ENCODE measurements around the gene TFG.

TFG gene

DNA sequence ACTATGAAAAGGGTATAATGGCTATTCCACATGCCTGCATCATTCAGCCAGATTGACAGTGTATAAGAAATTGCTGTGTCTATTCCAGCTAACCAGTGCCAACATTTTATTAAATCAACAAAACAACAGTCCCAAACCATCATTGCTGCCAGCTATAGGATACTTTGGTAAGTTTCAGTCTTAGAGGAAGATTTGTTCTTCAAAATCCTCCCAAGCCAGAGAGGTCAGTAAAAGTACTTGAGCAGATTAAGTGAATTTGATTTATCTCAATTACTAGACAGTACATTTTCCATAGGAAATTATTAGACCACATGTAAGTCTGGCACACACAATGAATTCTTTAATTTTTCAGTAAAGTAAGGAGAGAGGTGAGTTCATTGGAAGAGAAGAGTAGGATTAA lies 50.7 kb downstream of the TFG start:
- peaks cover 15% of the 10 kb centered on the region for H3K4me1 Mint-ChIP-seq
- ATAC-seq, result no peak
- H3K27me3 Mint-ChIP-seq, result no peaks in the 10 kb centered on the region
- no peak overlapping the region for H3K27ac Mint-ChIP-seq
- no peak overlapping the region for H3K4me3 Mint-ChIP-seq
- no peaks in the 10 kb centered on the region for H3K36me3 Mint-ChIP-seq
- H3K9me3 Mint-ChIP-seq, result no peaks in the 10 kb centered on the region

DNA sequence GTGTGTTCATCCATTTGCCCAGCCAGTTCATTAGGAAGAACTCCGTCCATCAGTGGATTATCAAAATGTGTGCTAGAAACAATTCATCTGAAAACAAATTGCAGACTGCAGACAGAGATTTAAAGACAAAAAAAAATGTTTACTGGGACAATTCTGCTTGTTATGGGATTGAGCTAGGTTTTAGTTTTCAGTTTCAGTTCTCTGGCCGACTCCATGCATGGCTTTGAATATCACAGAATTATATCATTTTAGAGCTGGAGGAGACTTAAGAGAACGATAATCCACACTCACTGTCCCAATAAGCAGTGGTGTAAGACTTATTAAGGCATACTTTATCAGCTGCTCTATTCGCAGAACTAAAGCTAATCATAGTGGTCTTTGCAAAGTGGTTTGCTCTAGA lies 51.1 kb downstream of the TFG start:
- no peaks in the 10 kb centered on the region for H3K36me3 Mint-ChIP-seq
- no peaks in the 10 kb centered on the region for H3K9me3 Mint-ChIP-seq
- peaks cover 15% of the 10 kb centered on the region for H3K4me1 Mint-ChIP-seq
- no peak overlapping the region for H3K4me3 Mint-ChIP-seq
- no peak for ATAC-seq
- no peaks in the 10 kb centered on the region for H3K27me3 Mint-ChIP-seq
- H3K27ac Mint-ChIP-seq, result no peak overlapping the region

DNA sequence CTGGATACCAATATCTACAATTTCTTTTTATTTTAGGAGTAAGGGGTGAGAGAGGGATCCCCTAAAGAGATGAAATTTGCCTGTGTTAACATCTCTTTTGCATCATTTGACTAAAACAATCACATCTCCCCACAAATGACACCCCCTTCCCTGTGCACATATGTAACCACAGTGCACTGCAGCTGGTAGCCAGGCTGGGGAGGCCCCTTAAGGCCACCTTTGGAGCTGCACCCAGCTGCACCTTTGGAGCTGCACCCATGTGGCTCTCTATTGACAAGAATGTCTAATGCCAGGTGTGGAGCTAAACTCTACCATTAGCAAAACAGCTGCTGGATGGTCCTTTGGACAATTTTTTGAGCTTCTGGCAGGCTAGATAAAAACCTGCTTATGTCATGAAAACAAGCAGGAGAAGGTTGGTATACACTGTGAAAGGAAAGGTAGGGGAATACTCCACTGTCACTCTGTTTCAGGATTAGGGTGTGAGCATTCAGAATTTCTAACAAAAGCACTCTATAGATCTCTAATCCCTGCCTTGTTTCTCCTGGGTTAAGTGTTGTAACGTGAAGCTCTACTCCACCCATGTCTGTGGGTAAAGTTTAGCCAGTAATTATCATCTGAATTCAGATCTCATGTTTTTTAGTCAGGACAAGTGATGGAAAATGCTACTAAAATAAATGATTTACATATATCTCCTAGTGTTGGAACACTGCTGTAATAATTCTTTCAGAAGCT lies 52.1 kb downstream of the TFG start:
- no peaks in the 10 kb centered on the region for H3K36me3 Mint-ChIP-seq
- no peaks in the 10 kb centered on the region for H3K9me3 Mint-ChIP-seq
- no peak overlapping the region for H3K27ac Mint-ChIP-seq
- H3K27me3 Mint-ChIP-seq, result no peaks in the 10 kb centered on the region
- peaks cover 15% of the 10 kb centered on the region for H3K4me1 Mint-ChIP-seq
- H3K4me3 Mint-ChIP-seq, result no peak overlapping the region
- ATAC-seq, result peak; percentile 68

DNA sequence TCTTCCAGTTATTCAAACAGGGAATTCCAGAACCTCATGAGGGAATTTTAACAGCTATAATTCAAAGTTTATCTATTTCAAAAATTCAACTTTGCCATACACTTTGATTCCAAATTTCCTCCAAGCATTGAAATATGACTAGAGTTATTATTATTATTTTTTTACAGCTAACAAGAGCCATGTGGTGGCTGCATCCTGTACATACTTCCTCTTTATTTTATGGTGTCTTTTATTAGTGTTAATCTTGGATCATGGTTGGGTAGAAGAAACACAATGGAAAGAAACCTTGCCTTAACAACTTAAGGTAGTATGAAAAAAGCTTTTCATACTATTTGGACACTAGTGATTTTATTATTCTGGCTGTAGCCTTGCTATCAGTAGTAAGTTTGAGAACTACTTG lies 52.7 kb downstream of the TFG start:
- Mint-ChIP-seq H3K36me3 (no peaks in the 10 kb centered on the region), H3K4me3 (no peak overlapping the region), H3K4me1 (peaks cover 15% of the 10 kb centered on the region), H3K9me3 (no peaks in the 10 kb centered on the region), H3K27me3 (no peaks in the 10 kb centered on the region), H3K27ac (no peak overlapping the region)
- ATAC-seq, result no peak

DNA sequence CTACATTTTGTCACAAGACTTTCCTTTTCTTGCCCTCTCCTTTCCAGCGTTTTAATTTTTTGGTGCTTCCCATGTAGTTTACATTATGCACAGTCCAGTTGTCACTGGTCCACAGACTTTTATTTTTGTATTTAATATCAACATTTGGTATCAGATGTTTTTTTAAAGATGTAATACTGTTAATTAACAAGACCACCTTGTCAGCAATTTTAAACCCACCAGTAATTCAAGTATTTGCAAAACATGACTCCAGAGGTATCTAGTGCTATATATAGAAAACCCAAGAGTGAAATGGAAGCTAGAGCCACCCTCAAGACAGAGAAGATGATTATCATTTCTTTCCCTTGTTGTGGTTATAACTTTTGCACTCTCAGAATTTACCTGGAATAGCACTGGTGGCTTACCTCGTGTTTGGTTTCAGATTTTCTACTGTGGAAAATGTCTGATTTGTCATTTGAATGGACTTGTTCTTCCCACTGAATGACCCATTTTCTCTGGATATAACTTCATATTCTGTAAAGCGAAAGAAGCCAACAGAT lies 56.2 kb downstream of the TFG start:
- ATAC-seq, result no peak
- H3K4me1 Mint-ChIP-seq, result peaks cover 9% of the 10 kb centered on the region
- no peaks in the 10 kb centered on the region for H3K36me3 Mint-ChIP-seq
- no peaks in the 10 kb centered on the region for H3K9me3 Mint-ChIP-seq
- H3K27me3 Mint-ChIP-seq, result no peaks in the 10 kb centered on the region
- no peak overlapping the region for H3K27ac Mint-ChIP-seq
- no peak overlapping the region for H3K4me3 Mint-ChIP-seq

DNA sequence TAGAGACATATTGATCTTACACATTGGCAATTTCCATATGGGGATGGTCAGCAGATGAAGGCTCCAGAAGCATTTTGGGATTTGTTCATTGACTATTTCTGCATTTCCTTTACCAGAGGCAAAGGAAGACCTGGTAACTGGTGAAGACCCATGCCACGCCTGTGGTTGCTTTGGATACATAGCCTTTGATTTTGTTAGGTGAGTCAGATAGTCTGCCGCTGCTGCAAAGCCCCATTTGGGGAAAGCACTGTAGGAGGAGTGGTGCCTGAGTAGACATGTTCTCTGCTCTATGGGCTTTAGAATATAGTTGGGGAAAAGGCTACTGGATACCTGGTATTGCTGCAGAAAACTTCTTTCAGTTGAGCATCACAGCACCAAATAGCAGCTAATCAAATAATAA lies 56.8 kb downstream of the TFG start:
- H3K4me1 Mint-ChIP-seq, result peaks cover 4% of the 10 kb centered on the region
- no peaks in the 10 kb centered on the region for H3K27me3 Mint-ChIP-seq
- ATAC-seq, result no peak
- H3K4me3 Mint-ChIP-seq, result no peak overlapping the region
- H3K27ac Mint-ChIP-seq, result no peak overlapping the region
- no peaks in the 10 kb centered on the region for H3K36me3 Mint-ChIP-seq
- no peaks in the 10 kb centered on the region for H3K9me3 Mint-ChIP-seq

DNA sequence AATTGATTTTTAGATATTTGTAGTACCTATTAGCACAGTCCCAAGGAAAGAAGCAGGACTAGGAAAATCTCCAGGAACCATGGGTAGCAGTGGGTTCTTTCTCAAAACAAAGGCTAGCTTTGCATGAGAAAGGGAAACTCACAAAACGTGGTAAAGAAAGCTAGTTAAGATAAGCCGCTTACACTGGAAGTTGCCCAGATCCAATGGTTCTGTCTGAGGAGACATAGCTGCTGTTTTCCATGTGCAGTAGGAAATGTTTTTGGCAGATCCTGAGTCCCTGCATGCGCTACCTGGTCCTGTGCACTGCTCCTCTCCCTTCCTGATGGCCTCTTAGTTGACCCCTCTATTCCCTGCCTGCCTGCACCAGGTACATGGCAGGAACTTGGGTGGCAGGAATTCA lies 60.4 kb downstream of the TFG start:
- Mint-ChIP-seq H3K27me3 (no peaks in the 10 kb centered on the region), H3K36me3 (peaks cover 4% of the 10 kb centered on the region), H3K9me3 (no peaks in the 10 kb centered on the region), H3K27ac (no peak overlapping the region), H3K4me1 (no peaks in the 10 kb centered on the region), H3K4me3 (no peak overlapping the region)
- no peak for ATAC-seq

DNA sequence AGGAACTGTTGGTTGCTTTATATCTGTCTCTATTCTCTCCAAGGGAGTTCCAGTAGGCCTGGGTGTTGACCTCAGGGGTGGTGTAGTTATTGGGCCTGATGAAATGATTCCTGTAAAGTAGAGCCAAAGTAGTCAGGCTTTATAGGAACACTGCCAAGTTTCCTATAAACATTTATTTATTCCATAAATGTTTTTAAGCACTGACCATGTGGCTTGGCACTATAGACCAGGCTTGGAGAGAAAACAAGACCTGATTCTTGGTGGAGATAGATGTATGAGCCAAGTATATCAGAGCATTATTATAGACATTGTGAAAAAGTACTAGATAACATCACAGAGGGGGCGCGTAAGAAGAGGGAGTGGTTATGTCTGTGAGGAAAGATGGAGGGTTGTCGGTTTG lies 65.9 kb downstream of the TFG start:
- Mint-ChIP-seq H3K9me3 (no peaks in the 10 kb centered on the region), H3K27me3 (no peaks in the 10 kb centered on the region), H3K4me3 (no peak overlapping the region), H3K27ac (no peak overlapping the region), H3K36me3 (peaks cover 4% of the 10 kb centered on the region), H3K4me1 (no peaks in the 10 kb centered on the region)
- no peak for ATAC-seq

DNA sequence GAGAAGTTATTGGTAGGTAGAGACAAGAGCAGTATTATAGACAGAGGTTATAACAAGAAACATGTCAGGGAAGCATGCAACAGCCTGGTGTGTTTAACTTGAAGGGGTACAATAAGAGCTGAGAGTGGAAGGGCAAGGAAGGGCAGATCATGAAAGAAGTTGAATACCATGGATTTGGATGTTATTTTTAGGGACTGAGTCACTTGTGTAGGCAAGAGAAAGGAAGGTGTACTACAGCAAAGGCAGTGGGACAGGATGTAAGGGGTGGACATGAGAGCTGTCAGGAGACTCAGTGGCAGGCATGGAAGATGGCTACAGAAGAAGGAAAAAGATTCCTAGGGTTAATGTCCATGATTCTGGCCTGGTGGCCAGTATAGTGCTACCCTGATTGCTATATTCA lies 66.4 kb downstream of the TFG start:
- H3K4me1 Mint-ChIP-seq, result no peaks in the 10 kb centered on the region
- H3K27ac Mint-ChIP-seq, result no peak overlapping the region
- no peaks in the 10 kb centered on the region for H3K27me3 Mint-ChIP-seq
- H3K36me3 Mint-ChIP-seq, result peaks cover 4% of the 10 kb centered on the region
- H3K9me3 Mint-ChIP-seq, result no peaks in the 10 kb centered on the region
- H3K4me3 Mint-ChIP-seq, result no peak overlapping the region
- ATAC-seq, result no peak

DNA sequence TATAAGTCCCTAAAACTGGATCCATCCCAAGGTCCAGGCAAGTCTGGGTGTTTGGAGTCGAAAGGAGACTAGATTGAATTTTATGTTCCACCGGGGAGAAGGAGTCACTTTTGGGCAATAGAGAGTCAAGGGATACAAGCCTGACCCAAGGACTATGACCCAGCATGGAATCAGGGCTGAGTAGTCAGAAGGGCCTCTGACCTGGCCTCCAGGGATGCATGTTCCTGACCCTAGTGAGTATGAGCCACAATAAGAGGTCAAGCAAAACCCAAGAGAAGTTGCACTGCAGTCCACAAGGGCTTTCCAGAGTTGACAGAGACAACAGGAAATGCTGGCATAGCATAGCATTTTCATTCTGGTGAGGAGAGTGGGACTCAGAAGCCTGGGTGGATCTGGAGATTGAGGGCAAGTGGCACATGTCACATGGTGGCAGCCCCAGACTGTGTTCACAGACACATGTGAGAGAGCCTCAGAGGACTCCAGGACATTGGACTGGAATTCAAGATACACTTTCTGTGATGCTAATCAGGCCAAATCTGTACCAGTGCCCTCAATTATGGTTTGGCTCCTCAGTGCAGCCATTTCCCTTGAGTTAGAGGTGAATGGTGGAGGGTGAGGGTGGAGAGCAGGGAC lies 66.9 kb downstream of the TFG start:
- ATAC-seq, result peak; percentile 53
- no peaks in the 10 kb centered on the region for H3K9me3 Mint-ChIP-seq
- H3K4me1 Mint-ChIP-seq, result no peaks in the 10 kb centered on the region
- peaks cover 4% of the 10 kb centered on the region for H3K36me3 Mint-ChIP-seq
- H3K4me3 Mint-ChIP-seq, result no peak overlapping the region
- no peaks in the 10 kb centered on the region for H3K27me3 Mint-ChIP-seq
- no peak overlapping the region for H3K27ac Mint-ChIP-seq

DNA sequence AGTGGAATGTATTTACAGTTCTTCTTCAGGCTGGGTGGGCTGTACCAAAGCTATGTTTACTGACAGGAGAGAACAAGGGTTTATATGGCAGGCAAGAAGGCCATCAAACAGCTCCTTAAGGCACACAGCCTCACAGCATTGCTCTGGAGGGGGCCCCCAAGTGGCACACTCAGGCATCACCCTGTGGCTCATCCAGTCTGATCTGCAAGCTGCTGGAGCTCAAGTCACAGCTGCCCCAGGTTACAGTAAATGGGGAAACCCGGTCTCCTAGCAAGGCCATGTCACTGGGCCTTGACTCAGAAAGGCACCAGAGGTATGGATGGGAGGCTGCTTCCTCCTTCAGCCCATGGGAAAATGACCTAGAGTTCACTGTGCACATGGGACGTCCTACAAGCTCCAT lies 67.5 kb downstream of the TFG start:
- H3K36me3 Mint-ChIP-seq, result peaks cover 4% of the 10 kb centered on the region
- no peak overlapping the region for H3K27ac Mint-ChIP-seq
- no peaks in the 10 kb centered on the region for H3K4me1 Mint-ChIP-seq
- no peak overlapping the region for H3K4me3 Mint-ChIP-seq
- no peaks in the 10 kb centered on the region for H3K27me3 Mint-ChIP-seq
- no peaks in the 10 kb centered on the region for H3K9me3 Mint-ChIP-seq
- ATAC-seq, result peak; percentile 25

DNA sequence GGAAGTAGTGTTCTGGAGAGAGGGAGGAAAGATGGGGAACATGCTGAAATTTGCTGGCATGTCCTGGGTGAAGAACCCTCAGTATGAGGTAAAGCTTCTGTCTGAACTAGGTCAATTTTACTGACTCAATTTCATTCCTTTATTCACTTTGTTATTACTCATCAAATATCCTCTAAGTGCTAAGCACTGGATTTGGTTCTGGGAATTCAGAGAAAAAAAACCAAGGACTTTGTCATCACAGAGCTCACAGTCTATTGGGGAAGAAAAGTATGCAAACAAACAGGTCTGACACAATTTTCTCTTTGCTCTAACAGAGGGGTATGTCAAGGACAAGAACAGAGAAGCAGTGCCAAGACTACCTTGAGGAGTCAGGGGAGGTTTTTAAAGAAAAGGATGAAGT lies 68.0 kb downstream of the TFG start:
- ATAC-seq, result no peak
- Mint-ChIP-seq H3K9me3 (no peaks in the 10 kb centered on the region), H3K4me1 (no peaks in the 10 kb centered on the region), H3K4me3 (no peak overlapping the region), H3K36me3 (peaks cover 3% of the 10 kb centered on the region), H3K27ac (no peak overlapping the region), H3K27me3 (no peaks in the 10 kb centered on the region)

DNA sequence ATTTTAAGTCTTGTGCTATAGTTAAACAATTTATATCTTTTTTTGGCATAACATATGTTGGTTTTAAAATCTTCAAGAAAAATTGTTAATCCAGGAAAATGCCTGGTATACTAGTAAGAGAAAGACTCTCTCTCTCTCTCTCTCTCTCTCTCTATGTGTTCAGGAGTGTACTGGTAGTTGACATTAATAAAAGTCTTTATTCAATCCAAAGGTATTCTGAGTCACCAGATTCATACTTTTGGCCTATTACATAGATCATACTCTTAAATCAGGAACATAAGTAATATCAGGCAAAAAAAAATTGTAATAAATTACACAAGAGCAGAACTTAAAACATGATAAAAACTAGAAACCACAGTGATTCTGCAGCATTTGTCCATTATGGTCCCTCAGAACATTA lies 70.2 kb downstream of the TFG start:
- no peak for ATAC-seq
- Mint-ChIP-seq H3K27ac (no peak overlapping the region), H3K36me3 (no peaks in the 10 kb centered on the region), H3K27me3 (no peaks in the 10 kb centered on the region), H3K4me3 (no peak overlapping the region), H3K9me3 (no peaks in the 10 kb centered on the region), H3K4me1 (no peaks in the 10 kb centered on the region)

DNA sequence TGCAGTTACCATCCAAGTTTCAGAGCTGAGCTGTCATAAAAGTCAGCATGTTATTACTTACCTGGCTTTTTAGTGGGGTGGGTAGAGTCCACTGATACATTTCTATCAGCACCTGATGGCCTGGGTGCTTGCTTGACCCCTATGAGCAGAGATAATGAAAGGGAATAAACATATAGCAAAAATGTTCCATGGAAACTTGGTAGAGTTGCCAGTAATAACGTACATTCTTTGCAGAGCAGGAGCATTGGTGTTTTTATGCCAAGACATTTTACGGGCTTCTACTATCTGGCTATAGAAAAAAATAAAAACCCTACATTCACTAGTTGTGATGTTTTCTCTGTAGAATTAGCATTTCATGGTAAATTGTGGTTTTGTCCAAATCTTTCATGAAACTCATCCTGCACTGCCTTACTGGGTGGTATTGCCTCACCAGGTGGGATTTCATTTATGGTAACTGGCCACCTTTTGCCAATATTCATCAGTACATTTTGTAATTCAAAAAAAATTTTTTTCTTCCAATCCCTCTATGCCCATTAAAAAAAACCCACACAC lies 70.9 kb downstream of the TFG start:
- no peak for ATAC-seq
- peaks cover 2% of the 10 kb centered on the region for H3K9me3 Mint-ChIP-seq
- no peaks in the 10 kb centered on the region for H3K27me3 Mint-ChIP-seq
- H3K27ac Mint-ChIP-seq, result no peak overlapping the region
- no peaks in the 10 kb centered on the region for H3K4me1 Mint-ChIP-seq
- no peak overlapping the region for H3K4me3 Mint-ChIP-seq
- no peaks in the 10 kb centered on the region for H3K36me3 Mint-ChIP-seq

DNA sequence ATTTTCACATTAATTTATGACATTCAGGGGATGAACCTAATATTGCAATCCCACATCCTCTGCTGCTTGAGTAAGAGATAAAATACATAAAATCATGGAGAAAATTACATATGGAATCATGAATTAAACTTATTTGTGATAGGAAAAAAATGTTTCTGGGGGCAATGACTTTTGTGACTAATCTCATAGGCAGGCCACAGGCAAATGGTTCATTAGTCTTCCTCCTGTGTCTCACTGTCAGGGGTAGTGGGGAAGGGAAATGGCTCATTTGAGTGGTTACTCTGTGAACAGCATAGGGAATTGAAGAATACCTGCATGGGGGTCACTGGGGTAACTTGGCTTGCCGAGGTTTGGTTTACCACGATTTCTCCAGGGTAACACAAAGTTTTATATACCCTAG lies 72.0 kb downstream of the TFG start:
- no peaks in the 10 kb centered on the region for H3K27me3 Mint-ChIP-seq
- no peaks in the 10 kb centered on the region for H3K36me3 Mint-ChIP-seq
- no peak overlapping the region for H3K27ac Mint-ChIP-seq
- H3K4me1 Mint-ChIP-seq, result no peaks in the 10 kb centered on the region
- H3K4me3 Mint-ChIP-seq, result no peak overlapping the region
- peaks cover 5% of the 10 kb centered on the region for H3K9me3 Mint-ChIP-seq
- ATAC-seq, result no peak

DNA sequence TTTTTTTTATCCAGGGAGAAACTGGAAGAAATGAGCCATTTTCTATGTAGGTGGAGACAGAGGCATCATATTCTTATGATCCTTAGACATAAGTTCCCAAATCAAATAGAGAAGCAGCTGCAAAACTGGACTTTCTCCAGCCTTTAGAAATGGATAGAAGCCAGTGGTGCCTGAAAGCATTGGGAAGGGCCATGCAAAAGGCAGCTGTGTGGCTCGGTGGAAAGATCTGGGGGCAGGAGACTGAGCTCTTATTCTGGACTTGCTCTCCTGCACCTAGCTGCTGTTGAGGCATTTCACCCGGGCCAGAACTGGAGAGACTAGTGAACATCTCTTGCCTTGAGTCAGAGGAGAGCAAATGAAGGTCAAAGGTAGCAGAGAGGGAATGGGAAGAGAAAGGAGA lies 73.1 kb downstream of the TFG start:
- Mint-ChIP-seq H3K27me3 (no peaks in the 10 kb centered on the region), H3K9me3 (peaks cover 5% of the 10 kb centered on the region), H3K4me1 (no peaks in the 10 kb centered on the region), H3K4me3 (no peak overlapping the region), H3K36me3 (no peaks in the 10 kb centered on the region), H3K27ac (no peak overlapping the region)
- ATAC-seq, result no peak
